Gastrocnemius medialis (tissue), 4 donors: ENCODE data around the gene PTGR3.

Experiments
- POLR2A ChIP-seq, 2 donors: fragments of 450-650 bp; IDR thresholded peaks; one replicate each; pipeline ENCODE4 v1.6.1; 2017; ENCODE audit warnings: antibody characterized with exemption in 2 of 2, mild to moderate bottlenecking in 2 of 2, moderate library complexity in 2 of 2
- TF ChIP-seq, protein P1 (sequence below), 5 experiments: fragments of 450-650 bp in 3 of 5; fragments of 200-600 bp in 2 of 5; sonication (generic) in 2 of 5; IDR thresholded peaks in 4 of 5; conservative IDR thresholded peaks in 1 of 5; 1 replicate in 4 of 5; 2 replicates in 1 of 5; pipeline ENCODE4 v1.5.1; 2016 to 2019; ENCODE audit warnings: antibody characterized with exemption in 5 of 5, mild to moderate bottlenecking in 3 of 5, moderate library complexity in 3 of 5

DNA sequence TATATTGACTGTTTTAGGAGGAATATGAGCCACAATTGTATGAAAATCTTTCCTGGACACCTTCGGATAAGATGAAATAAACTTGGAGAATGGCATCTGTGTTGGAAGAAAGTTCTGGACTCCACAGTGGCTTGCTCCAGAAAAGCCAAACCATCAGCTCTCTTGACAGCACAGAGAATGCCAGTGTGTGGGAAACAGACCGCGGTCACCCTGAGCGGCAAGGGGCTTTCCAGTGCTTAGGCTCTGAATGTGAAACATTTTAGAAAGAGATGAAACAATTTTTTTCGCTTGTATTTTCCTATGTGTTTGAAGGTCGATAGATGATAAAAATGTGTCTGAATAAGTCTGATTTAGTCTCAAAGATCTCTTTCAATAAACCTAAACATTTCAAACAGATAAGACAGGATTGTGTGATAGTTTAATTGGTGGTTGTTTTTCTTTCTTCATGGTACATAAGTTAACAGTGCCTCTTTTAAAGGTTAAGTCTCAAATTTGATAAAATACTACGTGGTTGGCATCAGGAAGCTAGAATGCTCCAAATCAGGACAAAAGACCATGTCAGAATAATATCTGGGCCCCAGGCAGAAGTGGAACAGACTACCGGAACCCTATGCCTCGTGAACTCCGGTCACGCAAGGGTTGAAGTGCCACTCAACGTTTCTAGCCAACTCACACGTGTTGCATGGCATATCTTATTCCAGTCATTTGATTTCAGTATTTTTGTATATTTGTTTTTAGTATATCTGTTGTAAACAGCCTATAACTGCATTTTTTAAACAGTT lies 28.9 kb downstream of the PTGR3 start:
- TF ChIP-seq, protein P1, sequence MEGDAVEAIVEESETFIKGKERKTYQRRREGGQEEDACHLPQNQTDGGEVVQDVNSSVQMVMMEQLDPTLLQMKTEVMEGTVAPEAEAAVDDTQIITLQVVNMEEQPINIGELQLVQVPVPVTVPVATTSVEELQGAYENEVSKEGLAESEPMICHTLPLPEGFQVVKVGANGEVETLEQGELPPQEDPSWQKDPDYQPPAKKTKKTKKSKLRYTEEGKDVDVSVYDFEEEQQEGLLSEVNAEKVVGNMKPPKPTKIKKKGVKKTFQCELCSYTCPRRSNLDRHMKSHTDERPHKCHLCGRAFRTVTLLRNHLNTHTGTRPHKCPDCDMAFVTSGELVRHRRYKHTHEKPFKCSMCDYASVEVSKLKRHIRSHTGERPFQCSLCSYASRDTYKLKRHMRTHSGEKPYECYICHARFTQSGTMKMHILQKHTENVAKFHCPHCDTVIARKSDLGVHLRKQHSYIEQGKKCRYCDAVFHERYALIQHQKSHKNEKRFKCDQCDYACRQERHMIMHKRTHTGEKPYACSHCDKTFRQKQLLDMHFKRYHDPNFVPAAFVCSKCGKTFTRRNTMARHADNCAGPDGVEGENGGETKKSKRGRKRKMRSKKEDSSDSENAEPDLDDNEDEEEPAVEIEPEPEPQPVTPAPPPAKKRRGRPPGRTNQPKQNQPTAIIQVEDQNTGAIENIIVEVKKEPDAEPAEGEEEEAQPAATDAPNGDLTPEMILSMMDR (IDR thresholded peaks at IDR 0.05 in 4 of 5, conservative IDR thresholded peaks at IDR 0.05 in 1 of 5) = no peak
- no peak for TF ChIP-seq POLR2A (IDR thresholded peaks at IDR 0.05)
